ENCODE measurements around the gene IL4R. TPM values are rescaled to one million over a fixed set of nuclear protein-coding genes. Genes with fewer than 3 reads are reported as not detected.

The IL4R gene
- total RNA-seq, 1 experiment from 2014 or later = 28.6 TPM

- no peak overlapping the region; a peak in 1 of 7 replicates for H3K27ac Mint-ChIP-seq
- H3K27me3 Mint-ChIP-seq (ENCODE audit: low read depth) = no peaks in the 10 kb centered on the region
- H3K9me3 Mint-ChIP-seq = no peaks in the 10 kb centered on the region
- H2BK120ac ChIP-seq (ENCODE audit: low read depth, low read length, poor library complexity, severe bottlenecking) = no peak overlapping the region
- H4K91ac ChIP-seq (ENCODE audit: insufficient read length, low read depth, low read length) = no peak overlapping the region
- H3K9ac ChIP-seq (ENCODE audit: extremely low read depth, insufficient read length, low read length) = no peak overlapping the region
- H2BK5ac ChIP-seq (ENCODE audit: insufficient read length, low read length) = no peak overlapping the region
- no peak overlapping the region for H2AFZ ChIP-seq (ENCODE audit: low read length)
- no peak overlapping the region for H3K14ac ChIP-seq (ENCODE audit: insufficient read depth, low read length)
- no peak overlapping the region for H2BK15ac ChIP-seq (ENCODE audit: low read depth, low read length)
- H3T11ph ChIP-seq (ENCODE audit: low read length) = no peak overlapping the region
- no peaks in the 10 kb centered on the region for H3K79me1 ChIP-seq (ENCODE audit: insufficient read depth, low read depth, low read length, poor library complexity, severe bottlenecking)
- no peak overlapping the region for H2AK5ac ChIP-seq (ENCODE audit: insufficient read length, low read length)
- no peak overlapping the region for H3K4me2 ChIP-seq (ENCODE audit: insufficient read depth, insufficient read length, low read length)
- no peak for DNase-seq
- no peak overlapping the region for H3K4ac ChIP-seq (ENCODE audit: low read depth, low read length)
- H2BK20ac ChIP-seq (ENCODE audit: low read depth, low read length, poor library complexity, severe bottlenecking) = no peak overlapping the region
- WGBS (ENCODE audit: extremely low coverage, insufficient read length, low lambda C conversion rate) = no CpG with 5 or more reads among the region's 6 CpGs
- no peak overlapping the region for H3K4me3 Mint-ChIP-seq
- no peaks in the 10 kb centered on the region for H4K20me1 ChIP-seq (ENCODE audit: control insufficient read depth, insufficient read depth, insufficient read length)
- H3K23ac ChIP-seq (ENCODE audit: insufficient read length, low read depth, low read length) = no peak overlapping the region
- peaks cover 28 to 57% (median 53%) of the 10 kb centered on the region in 3 experiments for H3K36me3 Mint-ChIP-seq (ENCODE audit: insufficient read depth in 1 of 3, low read depth in 3 of 3)
- no peaks in the 10 kb centered on the region for H3K27me3 ChIP-seq (ENCODE audit: insufficient read depth, low read length)
- no peaks in the 10 kb centered on the region for H3K79me2 ChIP-seq (ENCODE audit: insufficient read depth, low read length)
- H3K4me1 ChIP-seq (ENCODE audit: insufficient read depth, low read length) = no peaks in the 10 kb centered on the region
- no peak overlapping the region for H3K56ac ChIP-seq (ENCODE audit: insufficient read length, low read depth, low read length)
- no peak for TF ChIP-seq CTCF (conservative IDR thresholded peaks at IDR 0.05)
- H3K18ac ChIP-seq (ENCODE audit: insufficient read length, low read depth, low read length) = no peak overlapping the region
- H3K9me3 ChIP-seq (ENCODE audit: control insufficient read depth, low read depth, low read length) = peaks cover 7% of the 10 kb centered on the region
- H3K4me1 Mint-ChIP-seq = peaks cover 12 to 15% of the 10 kb centered on the region in 2 experiments
- no peaks in the 10 kb centered on the region for H3K23me2 ChIP-seq (ENCODE audit: insufficient read length, low read depth, low read length, poor library complexity, severe bottlenecking)
- no peak overlapping the region for H3K27ac ChIP-seq (ENCODE audit: insufficient read length, low read depth, low read length)
- no peak overlapping the region for H4K8ac ChIP-seq (replicated peaks; ENCODE audit: insufficient read length, low read depth, low read length)
- no peak overlapping the region for H2BK12ac ChIP-seq (ENCODE audit: insufficient read length, low read depth, low read length)
- no peak overlapping the region for H4K5ac ChIP-seq (ENCODE audit: insufficient read length, low read depth, low read length)
These were observed 38.2 kb downstream of the IL4R start for GRCh38 chr16:27351989-27352388.
